GM18520 (cell line): ENCODE results near the gene CCNL2.
A peak's percentile ranks its signal among the peaks of the same experiment; 100 is the strongest.
"Not testable (repeated sequence)": the region's sequence is repeated elsewhere in the genome, so short reads cannot be mapped to it uniquely, and the experiment has no call there.

Source experiments
- ATAC-seq: cut with Tn5 transposase; IDR thresholded peaks from one replicate; pipeline ENCODE4 v1.9.1; 2021; ENCODE audit not compliant: unreplicated experiment

CCNL2 gene

DNA sequence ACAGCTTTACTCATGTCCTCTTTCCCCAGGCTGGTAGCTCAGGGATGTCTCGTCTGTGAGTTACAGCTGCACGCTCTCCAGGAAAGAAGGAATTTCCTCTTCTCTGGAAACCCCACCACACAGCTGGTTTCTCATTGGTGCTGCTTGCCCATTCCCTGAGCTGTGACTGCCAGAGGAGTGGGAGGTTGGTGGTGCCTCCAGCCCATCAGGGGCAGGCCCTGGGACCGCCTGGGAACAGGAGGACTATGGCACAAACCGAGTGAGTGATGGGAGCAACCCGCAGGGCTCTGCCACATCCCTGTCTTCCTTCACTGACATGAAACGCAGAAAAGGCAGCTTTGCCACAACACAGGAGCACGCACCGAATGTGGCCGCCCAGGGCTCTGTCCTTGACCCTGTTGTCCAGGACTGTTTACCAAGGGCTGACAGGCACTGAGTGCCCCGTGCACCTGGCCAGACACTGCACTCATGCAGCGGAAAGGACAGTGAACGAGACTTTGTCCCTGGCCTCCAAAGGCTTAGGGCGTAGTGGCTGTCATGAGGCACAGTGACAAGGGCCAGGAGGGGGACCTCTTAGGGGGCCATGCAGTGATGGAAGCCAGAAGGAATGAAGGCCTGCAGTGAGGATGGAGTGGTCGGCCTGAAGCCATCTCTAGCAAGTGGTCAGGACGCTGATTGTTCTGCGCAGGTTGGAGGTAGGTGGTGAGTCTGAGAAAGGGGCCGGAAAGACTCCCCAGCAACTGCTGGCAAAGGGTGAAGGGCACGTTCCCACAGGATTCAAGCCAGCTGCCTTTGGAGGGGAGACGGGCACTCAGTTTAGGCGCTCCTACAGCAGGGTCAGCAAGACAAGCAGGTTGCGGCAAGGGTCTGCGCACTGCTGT is 1.7 kb upstream of the CCNL2 start:
- ATAC-seq = no peak

DNA sequence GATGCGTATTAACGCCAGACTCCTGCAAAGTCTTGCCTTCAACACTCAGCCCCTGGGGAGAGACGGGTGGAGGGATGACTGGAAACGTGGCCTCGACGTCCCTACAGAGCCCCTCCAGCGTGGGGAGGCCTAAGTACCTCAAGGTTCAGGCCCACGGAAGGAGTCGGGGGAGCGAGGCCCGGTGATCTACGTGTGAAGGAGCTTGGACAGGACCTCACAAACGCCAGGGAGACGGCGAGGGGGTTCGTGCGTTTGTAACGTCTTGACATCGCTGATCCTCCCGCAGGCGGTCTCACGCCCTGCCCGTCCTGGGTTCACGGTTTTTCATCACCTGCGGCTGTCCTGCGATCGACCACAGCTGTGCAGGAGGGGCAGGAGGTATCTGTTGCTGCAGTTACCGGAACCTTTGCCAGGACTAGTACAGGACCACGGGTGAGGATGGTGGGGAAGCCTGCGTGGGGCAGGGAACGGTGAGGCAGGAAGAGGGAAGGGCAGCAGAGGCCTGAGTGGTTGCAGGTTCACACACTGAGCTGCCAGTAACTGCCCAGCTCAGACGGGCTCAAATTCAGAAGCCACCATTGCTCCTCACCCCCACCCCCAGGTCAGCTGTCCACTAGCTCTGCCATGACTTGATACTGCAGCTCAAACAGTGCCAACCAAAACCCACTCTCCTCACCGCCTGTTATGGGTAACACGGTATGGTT is 889 bp upstream of the CCNL2 start:
- ATAC-seq = no peak

DNA sequence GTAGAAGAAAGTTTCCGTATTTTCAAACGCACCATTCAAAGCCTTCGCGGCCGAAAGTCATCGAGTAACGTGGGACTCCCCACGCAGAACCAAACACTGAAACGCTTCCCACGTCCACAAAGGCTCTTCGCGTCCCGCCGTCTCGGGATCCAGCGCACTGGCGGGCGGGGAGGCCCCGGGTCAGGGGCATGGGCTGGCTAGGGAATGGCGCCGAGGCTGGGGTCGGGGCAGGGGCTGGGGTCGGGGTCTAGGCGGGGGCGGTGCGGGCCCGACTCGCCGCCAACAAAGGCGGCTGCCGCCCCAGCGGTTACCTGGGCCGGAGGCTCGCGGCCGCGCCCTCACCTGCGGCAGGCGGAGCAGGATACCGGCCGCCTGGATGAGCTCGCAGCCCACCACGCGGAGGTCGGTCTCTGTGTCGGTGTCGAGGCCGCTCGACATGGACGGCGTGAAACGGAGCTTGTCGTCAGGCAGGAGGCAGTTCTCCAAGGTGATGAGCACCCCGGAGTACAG is 403 bp downstream of the CCNL2 start:
- peak; percentile 9 for ATAC-seq

DNA sequence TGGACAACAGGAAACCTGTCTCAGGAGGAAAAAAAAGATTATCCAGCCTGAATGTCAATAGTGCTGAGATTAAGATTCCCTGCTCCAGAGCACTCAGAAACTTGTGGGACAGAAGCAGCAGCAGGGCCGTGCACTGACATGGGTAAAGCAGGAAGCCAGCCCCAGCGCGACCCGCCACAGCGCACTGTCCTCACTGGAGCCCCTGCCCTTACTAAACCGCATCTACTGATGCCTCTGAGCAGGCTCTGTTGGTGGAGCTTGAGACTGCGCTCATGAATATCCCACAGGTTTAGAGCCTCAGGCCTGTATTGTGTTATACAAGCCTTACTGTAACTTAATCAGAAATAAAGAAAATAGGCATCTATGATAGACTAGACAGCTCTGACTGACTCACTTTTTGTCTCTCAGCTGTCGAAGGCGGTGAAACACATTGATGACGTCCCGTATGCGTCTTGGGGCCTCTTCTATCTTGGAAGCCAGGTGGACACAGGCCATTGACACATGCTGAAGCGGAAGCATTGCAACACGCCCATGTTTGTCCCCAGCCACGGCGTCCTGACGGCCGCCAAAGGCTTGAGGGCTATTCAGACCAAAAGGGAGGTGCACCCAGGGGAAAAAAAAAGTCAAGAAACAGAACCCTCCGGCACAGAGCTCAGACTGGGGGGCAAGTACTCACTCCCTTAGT is 1.2 kb downstream of the CCNL2 start:
- ATAC-seq = no peak

DNA sequence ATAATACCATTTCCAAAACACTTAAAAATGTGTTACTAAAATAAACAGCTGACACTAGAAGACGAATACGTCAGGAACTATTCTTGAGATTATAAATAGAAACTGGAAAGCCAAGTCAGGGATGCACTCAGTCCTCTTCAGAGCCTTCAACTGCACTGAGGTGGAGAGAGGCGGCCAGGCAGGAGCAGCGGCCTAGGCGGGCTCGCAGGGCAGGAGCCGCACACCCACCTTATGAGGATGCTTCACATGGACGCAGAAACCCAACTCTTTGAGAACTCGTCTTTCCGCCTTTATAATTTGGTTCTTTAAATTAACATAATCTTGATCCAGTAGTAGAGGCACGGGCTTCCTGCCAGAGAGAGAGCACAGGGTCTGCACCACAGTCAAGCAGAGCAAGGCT is 4.0 kb downstream of the CCNL2 start:
- no peak for ATAC-seq

DNA sequence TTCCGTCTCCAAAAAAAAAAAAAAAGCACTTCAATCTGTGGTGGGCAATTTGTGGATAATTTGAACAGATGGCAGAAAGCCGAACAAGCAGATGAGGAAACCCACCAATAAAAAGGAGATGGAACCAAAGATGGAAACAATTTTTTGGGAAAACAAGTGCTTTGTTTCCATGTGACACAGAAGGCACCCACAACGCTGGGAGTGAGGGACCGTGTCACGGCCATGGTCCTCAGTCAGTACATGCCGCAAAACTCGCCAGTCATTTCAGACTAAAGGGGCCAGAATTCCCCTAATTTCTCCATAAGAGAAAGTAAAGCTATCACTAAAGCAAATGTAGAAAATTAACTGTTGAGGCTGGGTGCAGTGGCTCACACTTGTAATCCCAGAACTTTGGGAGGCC is 5.0 kb downstream of the CCNL2 start:
- ATAC-seq = no peak

DNA sequence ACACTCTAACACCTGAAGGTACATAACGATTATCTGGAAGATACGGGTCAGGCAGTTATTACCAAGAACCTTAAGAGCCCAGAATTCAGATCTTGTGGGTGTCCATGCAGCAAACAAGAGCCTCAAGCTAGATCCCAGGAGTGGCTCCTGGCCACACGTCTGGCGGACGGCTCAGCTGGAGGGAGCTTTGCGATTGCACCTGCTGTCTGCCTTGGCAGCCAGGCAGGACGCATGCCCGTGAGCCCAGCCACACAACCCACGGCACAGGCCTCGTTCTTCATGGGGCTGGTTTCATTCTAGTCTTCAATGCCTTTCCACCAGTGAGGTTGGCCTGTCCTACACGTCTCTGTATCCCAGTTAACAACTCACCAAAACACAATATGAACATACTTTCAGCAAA is 5.7 kb downstream of the CCNL2 start:
- no peak for ATAC-seq

DNA sequence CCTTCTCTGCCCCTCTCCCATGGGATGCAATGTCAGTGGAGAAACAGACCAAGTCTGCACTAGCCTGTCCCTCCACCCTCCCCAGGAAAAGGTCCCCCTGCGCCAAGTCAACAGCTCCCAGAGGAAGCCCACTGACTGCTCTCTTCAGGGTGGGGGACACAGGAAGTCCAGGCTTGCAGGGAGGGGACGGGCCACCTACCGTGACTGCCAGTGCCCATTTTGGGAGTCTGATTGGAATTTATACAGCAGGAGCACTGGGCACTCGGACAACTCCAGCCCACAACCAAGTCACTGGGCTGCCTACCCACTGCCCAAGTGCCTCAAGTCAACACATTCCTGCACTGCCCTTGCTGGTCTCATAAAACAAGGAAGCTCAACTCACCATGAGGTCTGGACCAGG is 6.1 kb downstream of the CCNL2 start:
- no peak for ATAC-seq

DNA sequence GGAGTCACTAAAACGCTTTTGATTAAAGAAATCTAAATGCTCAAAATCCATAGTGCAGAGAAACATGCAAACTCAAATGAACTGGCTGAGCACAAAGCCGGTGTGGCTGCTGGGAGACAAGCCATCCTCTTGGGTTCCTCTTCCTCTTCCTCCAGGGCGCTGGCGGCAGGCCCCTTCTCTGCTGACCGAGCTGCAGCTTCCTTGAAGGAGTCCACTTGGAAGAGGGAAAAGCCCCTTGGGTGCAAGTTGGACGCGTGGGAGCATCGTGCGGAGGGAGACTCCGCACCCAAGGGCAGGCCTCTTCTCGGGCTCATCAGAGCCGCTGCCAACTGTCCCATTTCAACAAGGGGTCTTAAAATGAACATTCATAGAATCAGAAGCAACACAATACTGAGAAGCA is 7.9 kb downstream of the CCNL2 start:
- ATAC-seq = no peak

DNA sequence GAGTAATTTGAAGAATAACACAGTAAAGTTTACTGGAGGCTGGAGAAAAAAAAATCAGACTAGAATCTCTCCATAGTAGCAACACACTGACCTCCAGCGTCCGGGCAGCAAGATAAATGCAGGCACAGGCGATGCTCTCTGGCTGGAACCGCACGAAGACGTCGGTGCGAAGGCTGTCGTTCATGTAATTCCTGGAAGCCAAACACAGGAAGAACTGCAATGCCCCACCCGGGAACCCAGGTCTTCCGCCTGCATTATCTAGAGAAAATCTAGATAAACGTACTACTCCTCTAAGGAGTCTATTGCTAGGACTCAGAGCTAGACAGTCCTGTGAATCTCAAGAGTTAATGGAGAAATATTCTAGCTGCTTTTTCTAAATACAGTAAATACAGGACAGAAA is 8.5 kb downstream of the CCNL2 start:
- no peak for ATAC-seq

DNA sequence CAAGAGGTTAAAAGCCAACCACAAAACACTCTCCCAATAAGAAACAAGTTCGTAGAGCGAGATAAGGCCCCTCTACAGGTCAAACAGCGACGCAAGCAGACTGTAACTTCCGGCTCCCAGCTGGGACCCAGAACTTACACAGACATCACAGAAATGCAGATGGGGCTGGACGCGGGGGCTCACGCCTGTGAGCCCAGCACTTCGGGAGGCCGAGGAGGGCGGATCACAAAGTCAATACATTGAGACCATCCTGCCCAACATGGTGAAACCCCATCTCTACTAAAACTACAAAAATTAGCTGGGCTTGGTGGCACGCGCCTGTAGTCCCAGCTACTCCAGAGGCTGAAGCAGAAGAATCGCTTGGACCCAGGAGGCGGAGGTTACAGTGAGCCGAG is 11.1 kb downstream of the CCNL2 start:
- ATAC-seq = no peak

DNA sequence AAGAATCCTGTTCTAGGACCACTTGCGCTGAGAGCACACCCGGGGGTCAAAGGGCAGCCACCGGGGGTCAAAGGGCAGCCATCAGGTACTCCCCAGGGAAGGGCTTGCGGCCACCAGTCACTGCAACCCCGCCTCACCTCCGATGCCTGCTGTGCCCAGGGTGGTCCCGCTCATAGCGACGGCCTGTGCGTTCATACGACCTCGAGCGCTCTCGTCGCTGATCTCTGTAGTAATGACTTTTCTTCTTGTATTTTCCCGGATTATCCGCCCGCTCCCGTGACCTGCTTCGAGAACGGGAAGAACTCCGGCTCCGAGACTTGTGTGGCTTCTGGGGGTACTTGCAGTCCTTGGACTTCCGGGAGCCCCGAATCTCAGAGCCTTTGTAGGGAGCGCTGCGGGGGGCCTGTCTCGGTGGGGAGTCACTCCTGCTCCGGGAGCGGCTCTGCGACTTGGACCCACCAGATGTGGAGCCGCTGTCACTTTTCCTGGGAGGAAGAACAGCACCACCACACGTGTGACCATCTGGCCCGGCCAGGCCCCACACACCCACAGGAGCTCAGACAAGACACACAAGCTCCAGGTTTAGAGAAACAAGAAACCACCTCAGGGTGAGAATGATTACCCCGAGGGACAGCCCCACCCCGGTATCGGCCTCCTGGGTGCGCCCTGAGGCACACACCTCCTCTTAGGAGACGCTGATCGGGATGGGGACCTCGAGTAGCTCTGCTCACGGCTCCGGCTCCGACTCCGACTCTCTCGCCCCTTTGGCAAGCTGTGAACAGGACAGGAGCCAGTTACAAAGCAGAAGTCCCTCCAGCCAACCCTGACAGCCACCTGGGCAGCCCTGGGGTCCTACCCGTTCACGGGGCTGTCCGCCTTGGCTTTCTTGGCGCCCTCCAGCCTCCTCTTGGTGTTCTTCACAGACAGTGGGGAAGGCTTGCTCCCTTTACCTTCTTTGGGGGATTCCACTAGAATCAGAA is 11.7 kb downstream of the CCNL2 start:
- ATAC-seq = no peak

DNA sequence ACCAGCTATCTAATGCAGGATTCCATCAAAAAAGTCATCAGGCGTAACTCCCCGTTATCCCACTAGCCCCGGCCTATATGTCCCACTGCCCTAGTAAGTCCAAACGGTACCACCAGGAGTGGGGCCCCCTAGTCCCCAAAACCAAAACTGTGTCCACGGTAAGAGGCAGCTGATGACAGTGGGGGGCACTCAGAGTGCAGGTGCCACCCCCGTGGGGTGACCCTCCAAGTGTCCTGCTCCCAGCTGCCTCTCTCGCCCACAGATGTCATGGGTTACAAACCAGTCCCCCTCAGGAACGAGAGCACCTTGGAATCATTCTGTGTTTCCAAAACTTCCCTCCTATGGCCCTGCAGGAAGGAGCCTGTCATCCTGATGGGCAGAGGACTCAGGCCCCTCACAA is 13.2 kb downstream of the CCNL2 start:
- ATAC-seq = no peak

DNA sequence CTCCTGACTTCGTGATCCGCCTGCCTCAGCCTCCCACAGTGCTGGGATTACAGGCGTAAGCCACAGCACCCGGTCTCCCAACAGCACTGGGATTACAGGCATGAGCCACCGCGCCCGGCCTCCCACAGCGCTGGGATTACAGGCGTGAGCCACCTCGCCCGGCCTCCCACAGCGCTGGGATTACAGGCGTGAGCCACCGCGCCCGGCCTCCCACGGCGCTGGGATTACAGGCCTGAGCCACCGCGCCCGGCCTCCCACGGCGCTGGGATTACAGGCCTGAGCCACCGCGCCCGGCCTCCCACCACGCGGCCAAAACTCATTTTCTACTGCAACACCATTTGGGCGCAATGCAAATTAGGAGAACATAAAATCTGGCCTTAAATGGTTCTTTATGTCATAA is 13.8 kb downstream of the CCNL2 start:
- ATAC-seq = not testable (repeated sequence)

DNA sequence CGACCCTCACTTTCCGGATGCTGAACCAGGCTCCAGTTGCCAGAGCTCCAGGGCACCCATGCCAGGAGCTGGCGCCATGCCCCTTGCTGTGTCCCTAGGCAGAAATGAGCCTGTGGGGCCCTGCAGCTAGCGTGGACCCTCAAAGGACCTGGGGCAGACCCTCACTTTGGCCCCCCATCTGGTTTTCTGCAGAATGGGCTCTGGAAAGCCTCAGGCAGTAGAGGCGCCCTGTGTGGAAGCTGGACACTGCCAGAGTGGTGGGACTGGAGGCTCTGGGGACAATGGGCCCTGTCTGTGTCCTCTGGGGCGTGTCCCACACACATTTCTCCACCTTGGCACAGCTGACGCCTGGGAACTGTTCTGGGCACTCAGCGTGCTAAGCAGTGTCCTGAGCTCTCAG is 17.8 kb downstream of the CCNL2 start:
- no peak for ATAC-seq

DNA sequence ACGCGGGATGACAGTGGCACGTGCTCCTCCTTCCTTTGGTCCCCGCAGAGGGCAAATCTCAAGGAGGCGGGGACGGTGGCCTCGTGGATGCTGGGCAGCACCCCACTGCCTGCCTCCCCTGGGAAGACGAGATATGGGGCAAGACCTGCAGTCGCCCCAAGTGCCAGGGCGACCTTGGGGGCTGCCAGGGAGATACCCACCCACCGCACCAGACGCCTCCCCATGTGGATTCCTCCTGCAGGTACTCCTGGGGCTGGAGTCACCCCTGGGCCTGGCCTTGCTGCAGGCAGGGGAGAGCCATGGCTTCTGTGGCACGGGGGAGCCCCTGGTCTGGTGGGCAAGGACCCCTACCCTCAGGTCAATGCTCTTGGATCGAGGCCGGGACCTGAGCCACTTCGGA is 18.3 kb downstream of the CCNL2 start:
- no peak for ATAC-seq

DNA sequence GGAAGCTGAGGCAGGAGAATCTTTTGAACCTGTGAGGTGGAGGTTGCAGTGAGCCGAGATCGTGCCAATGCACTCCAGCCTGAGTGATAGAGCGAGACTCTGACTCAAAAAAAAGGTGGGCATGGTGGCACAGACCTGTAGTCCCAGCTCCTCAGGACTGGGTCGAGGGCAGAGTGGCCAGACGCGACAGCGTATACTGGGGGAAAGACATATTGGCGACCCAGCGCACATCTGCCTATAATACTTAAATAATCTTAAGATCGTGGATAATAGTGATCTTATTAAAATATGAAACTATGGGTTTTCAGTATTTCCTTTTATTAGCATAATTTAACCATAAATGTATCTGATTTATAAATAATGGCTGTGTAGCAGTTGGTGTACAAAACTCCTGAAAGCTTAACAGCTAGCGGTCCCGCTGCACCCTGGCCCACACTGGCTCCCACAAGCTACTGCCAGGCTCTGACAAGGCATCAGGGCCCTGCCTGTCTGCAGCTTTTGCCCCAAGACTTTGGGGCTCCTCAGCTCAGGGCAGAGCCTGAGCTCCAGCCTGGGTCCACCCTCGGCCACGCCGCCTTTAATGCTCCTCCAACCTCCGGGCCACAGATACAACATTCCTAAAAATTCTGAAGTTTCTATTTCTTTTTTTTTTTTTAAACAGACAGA is 21.5 kb downstream of the CCNL2 start:
- ATAC-seq = no peak

DNA sequence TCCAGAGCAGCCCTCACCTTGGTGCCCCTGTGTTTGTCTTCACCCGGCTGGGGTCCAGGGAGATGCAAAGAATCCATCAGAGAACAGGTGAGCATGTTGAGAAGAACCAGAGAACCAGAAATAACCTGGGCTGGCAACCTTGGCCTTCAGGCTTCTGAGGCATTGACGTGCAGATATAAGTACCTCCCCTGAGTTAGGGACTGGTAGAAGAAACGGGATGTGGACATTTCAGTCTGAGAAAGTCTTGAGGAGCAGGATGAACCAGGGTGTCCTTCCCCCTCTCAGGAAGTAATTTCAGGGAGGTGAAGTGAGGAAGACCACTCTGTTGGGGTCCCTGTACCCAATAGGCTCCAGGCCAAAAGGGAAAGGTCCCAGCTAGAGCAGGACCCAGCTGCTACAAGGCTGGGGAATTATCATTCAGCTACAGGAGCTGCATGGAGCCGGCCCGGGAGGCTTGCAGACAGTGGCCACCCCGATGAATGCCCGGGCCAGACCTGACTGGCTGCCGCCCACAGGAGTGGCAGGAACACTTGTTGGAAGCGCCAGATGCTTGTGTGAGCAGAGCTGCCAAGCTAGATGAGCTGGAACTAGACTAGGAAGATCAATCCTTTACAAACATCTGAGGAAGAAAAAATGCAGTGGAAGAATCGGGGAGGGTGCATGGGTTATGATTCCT is 22.4 kb downstream of the CCNL2 start:
- no peak for ATAC-seq

DNA sequence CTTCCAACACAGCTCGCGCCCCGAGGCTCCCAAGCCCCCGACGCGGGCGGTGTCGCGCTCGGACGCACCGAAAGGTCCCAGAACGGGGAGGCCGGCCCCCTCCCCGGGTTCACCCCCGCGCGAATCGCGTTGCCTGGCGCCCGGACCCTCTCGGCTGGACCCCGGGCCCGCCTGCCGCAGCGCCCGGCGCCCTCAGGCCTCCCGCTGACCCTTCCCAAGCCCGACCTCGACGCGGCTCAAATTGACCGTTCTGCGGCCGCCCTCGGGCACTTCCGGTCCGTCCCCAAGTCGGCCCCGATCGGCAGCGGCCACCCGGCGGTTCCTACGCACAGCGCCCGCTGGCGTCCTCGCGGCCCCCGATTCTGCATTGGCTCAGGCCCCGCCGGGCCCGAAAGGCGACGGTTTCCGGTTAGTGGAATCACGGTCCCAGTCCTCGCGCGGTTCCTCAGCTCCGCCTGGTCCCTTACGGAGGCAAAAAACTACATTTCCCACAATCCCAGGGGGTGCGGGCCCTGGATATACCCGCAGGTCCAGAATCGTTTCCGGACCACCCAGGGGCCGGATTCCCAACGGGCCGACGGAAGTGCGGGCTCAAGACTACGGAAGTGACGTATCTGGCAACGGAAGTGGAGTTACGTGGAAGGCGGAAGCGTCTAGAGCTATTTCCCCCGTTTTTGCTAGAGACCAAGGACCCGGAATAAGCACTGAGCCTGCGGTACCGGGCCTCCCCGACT is 24.0 kb downstream of the CCNL2 start, which contains the start of gene AURKAIP1:
AURKAIP1 (minus strand) TSS at position 279 of the 734 bp plus-strand sequence. CDS start 451 bp downstream, outside the sequence.
- peak; percentile 96 for ATAC-seq
